ENCODE measurements around the gene PRTG.
"Not testable (repeated sequence)": the region's sequence is repeated elsewhere in the genome, so short reads cannot be mapped to it uniquely, and the experiment has no call there.

Gene PRTG

GRCh38 chr15:55742927-55743728 lies at the start of gene PRTG:
Gene PRTG (minus strand): TSS chr15:55743152. CDS start chr15:55742931, 221 bp downstream.
- DNase-seq, result no peak

- no peak for DNase-seq
These were observed 48.8 kb upstream of the PRTG start for GRCh38 chr15:55791551-55792400.

GRCh38 chr15:55789066-55789660 lies 46.2 kb upstream of the PRTG start:
- DNase-seq, result peak; percentile 26 to 46

GRCh38 chr15:55786341-55786740 lies 43.4 kb upstream of the PRTG start:
- no peak for DNase-seq

- not testable (repeated sequence) for DNase-seq
These were observed 42.6 kb upstream of the PRTG start for GRCh38 chr15:55785593-55785992.

- no peak for DNase-seq
These were observed 41.3 kb upstream of the PRTG start for GRCh38 chr15:55784286-55784685.

- no peak for DNase-seq
These were observed 39.9 kb upstream of the PRTG start for GRCh38 chr15:55782901-55783300.

GRCh38 chr15:55780292-55780691 lies 37.3 kb upstream of the PRTG start:
- no peak for DNase-seq

GRCh38 chr15:55778932-55779331 lies 36.0 kb upstream of the PRTG start:
- no peak for DNase-seq

GRCh38 chr15:55775316-55775715 lies 32.4 kb upstream of the PRTG start:
- DNase-seq, result no peak

GRCh38 chr15:55774113-55774970 lies 31.4 kb upstream of the PRTG start:
- DNase-seq, result peak; percentile 4 to 25

- DNase-seq, result no peak
These were observed 27.9 kb upstream of the PRTG start for GRCh38 chr15:55770806-55771205.

- DNase-seq, result no peak
These were observed 27.3 kb upstream of the PRTG start for GRCh38 chr15:55770261-55770660.

GRCh38 chr15:55768670-55769185 lies 25.8 kb upstream of the PRTG start:
- DNase-seq, result no peak

GRCh38 chr15:55766676-55767075 lies 23.7 kb upstream of the PRTG start:
- no peak for DNase-seq

GRCh38 chr15:55764398-55764797 lies 21.4 kb upstream of the PRTG start:
- DNase-seq, result no peak

- DNase-seq, result no peak
These were observed 15.6 kb upstream of the PRTG start for GRCh38 chr15:55758580-55758986.

- not testable (repeated sequence) for DNase-seq
These were observed 10.5 kb upstream of the PRTG start for GRCh38 chr15:55753433-55753832.

GRCh38 chr15:55750706-55751105 lies 7.8 kb upstream of the PRTG start:
- DNase-seq, result no peak

- DNase-seq, result no peak
These were observed 1.0 kb upstream of the PRTG start for GRCh38 chr15:55743729-55744655.

GRCh38 chr15:55742498-55742926 lies 440 bp downstream of the PRTG start:
- DNase-seq, result peak in 1 of 2 donors; percentile 1

Measured in activated CD4-positive, alpha-beta T cell treated with anti-CD3 and anti-CD28 coated beads for 4 hours (primary cell).